Small intestine (tissue), 7 donors: ENCODE measurements around the gene PHLDB3. TPM values are rescaled to one million over a fixed set of nuclear protein-coding genes. Genes with fewer than 3 reads are reported as not detected.
A peak's percentile ranks its signal among the peaks of the same experiment; 100 is the strongest.
"Not testable (repeated sequence)": the region's sequence is repeated elsewhere in the genome, so short reads cannot be mapped to it uniquely, and the experiment has no call there.

Experiments
- DNase-seq, 2 donors: peaks; one replicate each; pipeline versions ENCODE4 v3.0.0 to v3.0.0-alpha.2; 2013
- FAIRE-seq: peaks from 2 replicates; lab custom pipeline; 2012; peaks lifted over from hg19 to GRCh38; lab: Jason Lieb, UNC
- H3K27ac ChIP-seq, 3 donors: one replicate each; pipeline ENCODE4 v1.5.1; 2013; ENCODE audit warnings: low read length in 2 of 3, mild to moderate bottlenecking in 2 of 3, control low read depth in 1 of 3, inconsistent platforms in 1 of 3, low read depth in 1 of 3, moderate library complexity in 1 of 3
- H3K27me3 ChIP-seq, 3 donors: one replicate each; pipeline ENCODE4 v1.6.1; 2013; ENCODE audit warnings: low read length in 3 of 3, inconsistent platforms in 1 of 3; ENCODE audit not compliant: control insufficient read depth in 3 of 3, insufficient read depth in 3 of 3
- H3K36me3 ChIP-seq, 3 donors: one replicate each; pipeline ENCODE4 v1.6.1; 2013; ENCODE audit warnings: low read length in 3 of 3, inconsistent platforms in 1 of 3, low read depth in 1 of 3, mild to moderate bottlenecking in 1 of 3, moderate library complexity in 1 of 3; ENCODE audit not compliant: control insufficient read depth in 3 of 3, insufficient read depth in 2 of 3
- H3K4me1 ChIP-seq, 3 donors: one replicate each; pipeline ENCODE4 v1.6.1; 2013; ENCODE audit warnings: low read length in 2 of 3, inconsistent platforms in 1 of 3, low read depth in 1 of 3, mild to moderate bottlenecking in 1 of 3, moderate library complexity in 1 of 3; ENCODE audit not compliant: control insufficient read depth in 3 of 3, insufficient read depth in 2 of 3
- H3K4me3 ChIP-seq, 3 donors: one replicate each; pipeline ENCODE4 v1.5.1; 2013; ENCODE audit warnings: low read length in 3 of 3, control low read depth in 1 of 3, inconsistent platforms in 1 of 3, low read depth in 1 of 3, mild to moderate bottlenecking in 1 of 3, moderate library complexity in 1 of 3
- H3K9me3 ChIP-seq, 2 donors: one replicate each; pipeline ENCODE4 v1.6.1; 2013; ENCODE audit warnings: low read depth in 1 of 2, low read length in 1 of 2; ENCODE audit not compliant: control insufficient read depth in 2 of 2, insufficient read depth in 1 of 2
- WGBS, 3 donors: extraction: QIAGEN DNeasy Blood & Tissue Kit; methylation state at CpG; one replicate each; pipeline ENCODE4 v1.1.7; 2013; 5-methylcytosine and 5-hydroxymethylcytosine counted together
- polyA plus RNA-seq, 4 donors: library from polyadenylated mRNA; stranded (reverse) in 3 of 4; unstranded in 1 of 4; fragments of 200-250 nt in 3 of 4; fragments of 120-200 nt in 1 of 4; gene quantifications; one replicate each; pipeline versions ENCODE4 v1.2.1 to v1.2.3, GENCODE V29; 2013
- donor health status: healthy with polysubstance abuse.
- donor health status: control.
- donor health status: control.
- donor health status: Bipolar disorder and iron deficiency.
- donor health status: healthy.

PHLDB3 gene
- polyA plus RNA-seq, 4 donors = 6.2 to 33.6 (median 23.6) TPM

GRCh38 chr19:43446746-43447489, 57.6 kb downstream of the PHLDB3 start:
- H3K27me3 ChIP-seq = no peaks in the 10 kb centered on the region
- H3K27ac ChIP-seq = no peak overlapping the region
- 30 to 31% (median 30%) methylated on average over 14 of the region's 14 CpGs for WGBS, 3 donors
- H3K4me1 ChIP-seq = no peaks in the 10 kb centered on the region
- FAIRE-seq = no peak
- H3K9me3 ChIP-seq = no peaks in the 10 kb centered on the region
- H3K36me3 ChIP-seq = no peaks in the 10 kb centered on the region
- H3K4me3 ChIP-seq = no peak overlapping the region
- DNase-seq = peak; percentile 81 to 85

DNA sequence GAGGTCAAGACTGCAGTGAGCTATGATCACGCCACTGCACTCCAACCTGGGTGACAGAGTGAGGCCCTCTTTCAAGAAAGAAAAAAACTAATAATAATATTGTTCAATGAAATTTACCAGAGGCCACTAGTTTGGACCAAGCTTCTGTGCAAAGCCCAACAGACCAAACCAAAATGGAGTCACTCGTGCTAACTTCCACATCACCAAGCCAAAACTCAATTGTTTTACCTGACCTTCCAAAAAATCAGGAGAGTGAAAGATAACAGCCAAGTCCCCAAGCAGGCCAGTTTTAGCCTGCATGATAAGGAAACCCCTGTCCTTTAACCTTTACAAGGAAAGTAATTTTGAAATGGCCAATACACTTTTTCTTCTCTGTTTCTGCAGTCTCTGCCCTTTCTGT, 59.1 kb downstream of the PHLDB3 start:
- Histone ChIP-seq H3K9me3 (no peaks in the 10 kb centered on the region), H3K4me3 (no peak overlapping the region), H3K27me3 (no peaks in the 10 kb centered on the region), H3K36me3 (no peaks in the 10 kb centered on the region), H3K27ac (no peak overlapping the region), H3K4me1 (no peaks in the 10 kb centered on the region)
- FAIRE-seq (no peak), DNase-seq (no peak)
- 90 to 98% (median 93%) methylated on average over 2 of the region's 2 CpGs for WGBS, 3 donors

GRCh38 chr19:43444531-43445287, 59.8 kb downstream of the PHLDB3 start:
- FAIRE-seq = no peak
- Histone ChIP-seq H3K27me3 (no peaks in the 10 kb centered on the region), H3K4me3 (no peak overlapping the region), H3K9me3 (no peaks in the 10 kb centered on the region), H3K27ac (no peak overlapping the region), H3K4me1 (no peaks in the 10 kb centered on the region), H3K36me3 (no peaks in the 10 kb centered on the region)
- 88 to 91% (median 89%) methylated on average over 15 of the region's 15 CpGs for WGBS, 3 donors
- DNase-seq = no peak

- 93 to 97% (median 94%) methylated on average over 9 of the region's 9 CpGs for WGBS, 3 donors
- not testable (repeated sequence) for DNase-seq, H3K36me3 ChIP-seq, FAIRE-seq, H3K27me3 ChIP-seq, H3K4me3 ChIP-seq, H3K4me1 ChIP-seq, H3K9me3 ChIP-seq, H3K27ac ChIP-seq
Measured at GRCh38 chr19:43444091-43444490, 60.5 kb downstream of the PHLDB3 start.

DNA sequence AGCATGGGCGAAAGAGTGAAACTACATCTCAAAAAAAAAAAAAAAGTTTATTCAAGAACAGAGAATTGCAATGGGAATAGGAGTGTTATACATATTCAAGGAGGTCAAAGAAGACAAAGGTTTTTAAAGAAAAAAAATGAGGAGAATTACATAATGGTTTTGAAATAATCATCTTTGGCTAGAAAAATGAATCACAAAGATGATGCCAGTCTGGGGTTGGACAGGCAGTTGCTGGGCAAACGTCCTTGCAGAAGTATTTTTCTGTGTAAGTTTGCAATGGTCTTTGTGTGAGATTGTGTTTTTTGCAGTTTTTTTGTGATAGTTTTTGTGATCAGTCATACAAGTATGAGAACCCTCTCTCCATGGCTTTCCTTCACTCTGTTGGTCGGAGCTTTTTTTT, 62.8 kb downstream of the PHLDB3 start:
- DNase-seq = no peak
- WGBS, 3 donors = 64 to 75% (median 71%) methylated on average over 3 of the region's 3 CpGs
- peaks cover 0 to 5% (median 5%) of the 10 kb centered on the region in 3 donors for H3K4me1 ChIP-seq
- peaks cover 0 to 4% of the 10 kb centered on the region in 2 donors for H3K9me3 ChIP-seq
- H3K36me3 ChIP-seq = no peaks in the 10 kb centered on the region
- FAIRE-seq = no peak
- H3K4me3 ChIP-seq = no peak overlapping the region
- H3K27ac ChIP-seq = no peak overlapping the region
- H3K27me3 ChIP-seq = no peaks in the 10 kb centered on the region

DNA sequence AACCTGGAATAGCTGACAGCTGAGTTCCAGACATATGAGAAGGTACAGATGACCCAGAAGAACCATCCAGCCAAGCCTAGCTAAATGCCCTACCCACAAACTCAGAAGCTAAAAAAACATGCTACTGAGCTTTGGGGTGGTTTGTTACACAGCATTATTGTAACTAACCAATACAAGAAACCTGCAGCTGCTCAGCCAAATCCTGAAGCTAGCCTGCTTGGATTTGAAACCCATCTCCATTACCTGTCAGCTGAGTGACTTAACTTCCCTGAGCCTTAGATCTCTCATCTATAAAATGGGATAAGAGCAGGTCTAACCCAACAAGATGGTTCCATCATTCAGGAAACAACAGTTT, 64.9 kb downstream of the PHLDB3 start:
- peaks cover 0 to 4% of the 10 kb centered on the region in 2 donors for H3K9me3 ChIP-seq
- no peaks in the 10 kb centered on the region for H3K36me3 ChIP-seq
- peaks cover 0 to 5% (median 5%) of the 10 kb centered on the region in 3 donors for H3K4me1 ChIP-seq
- DNase-seq (no peak), FAIRE-seq (no peak)
- no peak overlapping the region for H3K4me3 ChIP-seq
- peak overlapping the region in 1 of 3 donors; percentile 9 for H3K27ac ChIP-seq
- H3K27me3 ChIP-seq = no peaks in the 10 kb centered on the region

GRCh38 chr19:43439032-43439708, 65.4 kb downstream of the PHLDB3 start:
- DNase-seq (peak in 1 of 2 donors; percentile 63), FAIRE-seq (no peak)
- 33 to 36% (median 35%) methylated on average over 14 of the region's 14 CpGs for WGBS, 3 donors
- H3K9me3 ChIP-seq = peaks cover 0 to 4% of the 10 kb centered on the region in 2 donors
- H3K4me3 ChIP-seq = no peak overlapping the region
- no peaks in the 10 kb centered on the region for H3K27me3 ChIP-seq
- no peaks in the 10 kb centered on the region for H3K36me3 ChIP-seq
- H3K27ac ChIP-seq = peak overlapping the region in 1 of 3 donors; percentile 26
- peaks cover 0 to 5% (median 5%) of the 10 kb centered on the region in 3 donors for H3K4me1 ChIP-seq

DNA sequence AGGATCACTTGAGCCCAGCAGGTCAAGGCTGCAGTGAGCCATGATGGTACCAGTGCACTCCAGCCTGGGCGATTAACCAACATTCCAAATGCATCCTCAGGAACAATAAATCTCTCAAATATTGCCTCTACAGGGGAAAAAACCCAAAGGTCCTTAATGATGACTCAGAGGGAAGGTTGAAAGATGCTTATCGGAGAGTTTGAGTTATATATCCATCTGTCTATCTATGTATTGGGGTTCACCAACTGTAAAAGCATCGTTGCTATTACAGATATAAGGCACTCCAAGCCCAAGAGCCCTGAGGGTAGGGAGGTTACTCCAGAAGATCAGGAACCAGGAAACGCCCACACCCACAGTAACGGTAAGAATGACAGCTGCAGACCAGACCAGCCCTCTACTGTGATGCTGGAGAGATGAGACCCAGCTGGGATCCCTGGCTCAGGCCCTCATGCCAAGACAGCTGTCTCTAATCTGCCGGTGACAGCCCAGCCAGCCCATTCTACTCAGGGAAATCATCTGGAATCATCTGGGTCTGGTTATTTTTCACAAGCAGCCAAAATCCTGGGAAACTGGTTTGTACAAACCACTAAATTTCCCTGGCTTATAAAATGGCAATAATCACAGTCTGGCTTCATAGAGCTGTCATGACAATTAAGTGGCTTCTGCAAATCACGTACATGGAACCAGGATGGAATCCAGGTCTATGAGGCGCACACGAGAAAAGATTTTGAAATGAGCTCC, 66.1 kb downstream of the PHLDB3 start:
- peak overlapping the region in 1 of 3 donors; percentile 26 for H3K27ac ChIP-seq
- DNase-seq (peak in 1 of 2 donors; percentile 29), FAIRE-seq (no peak)

More for the DNA sequence above, 66.1 kb downstream of the PHLDB3 start:
- no peaks in the 10 kb centered on the region for H3K27me3 ChIP-seq
- WGBS, 3 donors = 31 to 39% (median 34%) methylated on average over 9 of the region's 9 CpGs
- no peaks in the 10 kb centered on the region for H3K36me3 ChIP-seq
- no peak overlapping the region for H3K4me3 ChIP-seq
- peaks cover 0 to 5% (median 5%) of the 10 kb centered on the region in 3 donors for H3K4me1 ChIP-seq
- peaks cover 0 to 4% of the 10 kb centered on the region in 2 donors for H3K9me3 ChIP-seq
